Left lung (tissue), 10 donors: ENCODE results near the gene RAX2. TPM values are rescaled to one million over a fixed set of nuclear protein-coding genes. Genes with fewer than 3 reads are reported as not detected.
A peak's percentile ranks its signal among the peaks of the same experiment; 100 is the strongest.

Source experiments
- ATAC-seq: fragments of 200-7000 bp; cut with Tn5 transposase; one replicate; pipeline ENCODE4 v1.9.1; 2020; ENCODE audit warnings: moderate library complexity
- DNase-seq, 4 donors: peaks; one replicate each; pipeline ENCODE4 v3.0.0-alpha.2; 2013 to 2020
- H3K27ac ChIP-seq, 2 donors: fragments of 200-600 bp; sonication (generic) in 1 of 2; one replicate each; pipeline versions ENCODE4 v1.5.0 to v1.8.0; 2020 to 2021
- H3K27me3 ChIP-seq, 2 donors: fragments of 200-600 bp; sonication (generic) in 1 of 2; one replicate each; pipeline versions ENCODE4 v1.5.0 to v1.8.0; 2020 to 2021
- H3K36me3 ChIP-seq, 2 donors: fragments of 200-600 bp; sonication (generic) in 1 of 2; one replicate each; pipeline versions ENCODE4 v1.5.0 to v1.8.0; 2020 to 2021
- H3K4me1 ChIP-seq, 2 donors: fragments of 200-600 bp; one replicate each; pipeline ENCODE4 v1.8.0; 2021
- H3K4me3 ChIP-seq, 2 donors: fragments of 200-600 bp; sonication (generic) in 1 of 2; one replicate each; pipeline versions ENCODE4 v1.5.0 to v1.8.0; 2020 to 2021; ENCODE audit warnings: mild to moderate bottlenecking in 1 of 2
- H3K9me3 ChIP-seq, 2 donors: fragments of 200-600 bp; sonication (generic) in 1 of 2; one replicate each; pipeline versions ENCODE4 v1.5.0 to v1.8.0; 2020 to 2021
- CTCF ChIP-seq, 2 donors: fragments of 200-600 bp; sonication (generic) in 1 of 2; IDR thresholded peaks; one replicate each; pipeline versions ENCODE4 v1.5.0 to v1.8.0; 2021; ENCODE audit warnings: antibody characterized with exemption in 2 of 2
- intact Hi-C, 2 donors: fragments of 100-400 bp; cut with DNase I; formaldehyde crosslinking; loops; one replicate each; pipeline versions ENCODE4 v1.11.2 to v1.14.2; 2022
- polyA plus RNA-seq, 6 donors: library from polyadenylated mRNA; unstranded; fragments of 120-200 nt; gene quantifications; one replicate each; pipeline ENCODE4 v1.2.1, GENCODE V29; 2013; ENCODE audit not compliant: insufficient read length in 6 of 6
- total RNA-seq, 2 donors: library from RNA; stranded (reverse); fragmentation: NEBNext Ultra II Directional; extraction: Animal tissue kit (Norgen Biotek cat#: 25700); gene quantifications; one replicate each; pipeline ENCODE4 v1.2.1, GENCODE V29; 2021
- donor health status: DM: no; HTN: yes; CAD: no.
- donor health status: DM: no; HTN: no; CAD: no.

RAX2 gene
- total and polyA plus RNA-seq, 8 donors: 0.08 TPM; not detected in 7

- no peak for TF ChIP-seq CTCF (IDR thresholded peaks at IDR 0.05)
- H3K4me3 ChIP-seq: no peak overlapping the region
- no peak for ATAC-seq
- no peaks in the 10 kb centered on the region for H3K9me3 ChIP-seq
- DNase-seq: no peak
- intact Hi-C loops: no loop called here
- H3K27ac ChIP-seq: peak overlapping the region in 1 of 2 donors; percentile 87
- H3K36me3 ChIP-seq: no peaks in the 10 kb centered on the region
- peaks cover 0 to 20% of the 10 kb centered on the region in 2 donors for H3K27me3 ChIP-seq
- peaks cover 10 to 43% of the 10 kb centered on the region in 2 donors for H3K4me1 ChIP-seq
These were observed 38.8 kb upstream of the RAX2 start for GRCh38 chr19:3810708-3811355.

GRCh38 chr19:3809881-3810707 is 38.1 kb upstream of the RAX2 start:
- Histone ChIP-seq H3K27ac (peak overlapping the region in 1 of 2 donors; percentile 87), H3K9me3 (no peaks in the 10 kb centered on the region), H3K4me1 (peaks cover 10 to 43% of the 10 kb centered on the region in 2 donors), H3K4me3 (no peak overlapping the region), H3K36me3 (no peaks in the 10 kb centered on the region), H3K27me3 (peaks cover 0 to 20% of the 10 kb centered on the region in 2 donors)
- no peak for DNase-seq
- intact Hi-C loops: no loop called here
- no peak for ATAC-seq
- TF ChIP-seq CTCF (IDR thresholded peaks at IDR 0.05): no peak

- DNase-seq (no peak), ATAC-seq (no peak)
- Histone ChIP-seq H3K4me1 (peaks cover 9 to 40% of the 10 kb centered on the region in 2 donors), H3K27ac (peak overlapping the region; percentile 66 to 67), H3K36me3 (no peaks in the 10 kb centered on the region), H3K4me3 (no peak overlapping the region), H3K9me3 (no peaks in the 10 kb centered on the region), H3K27me3 (peaks cover 0 to 29% of the 10 kb centered on the region in 2 donors)
- no peak for TF ChIP-seq CTCF (IDR thresholded peaks at IDR 0.05)
- intact Hi-C loops: no loop called here
These were observed 36.6 kb upstream of the RAX2 start for GRCh38 chr19:3808420-3809143.

GRCh38 chr19:3807574-3808354 is 35.7 kb upstream of the RAX2 start:
- Histone ChIP-seq H3K4me1 (peaks cover 2 to 31% of the 10 kb centered on the region in 2 donors), H3K9me3 (no peaks in the 10 kb centered on the region), H3K4me3 (no peak overlapping the region), H3K27ac (peak overlapping the region in 1 of 2 donors; percentile 66), H3K36me3 (no peaks in the 10 kb centered on the region), H3K27me3 (peaks cover 0 to 37% of the 10 kb centered on the region in 2 donors)
- intact Hi-C loops: no loop called here
- no peak for TF ChIP-seq CTCF (IDR thresholded peaks at IDR 0.05)
- no peak for DNase-seq
- ATAC-seq: no peak
